NCI-H524 (cell line): Measurements from ENCODE around the gene SRSF5.
"Not testable (repeated sequence)": the region's sequence is repeated elsewhere in the genome, so short reads cannot be mapped to it uniquely, and the experiment has no call there.

Experiments used
- DNase-seq, 2 experiments: peaks; one replicate each; lab custom pipeline; 2025; lab: John Stamatoyannopoulos, UW

Gene SRSF5

GRCh38 chr14:69766984-69767368 lies at the start of gene SRSF5:
Gene SRSF5 (plus strand): TSS chr14:69767142. CDS start chr14:69768157, 1,015 bp downstream.
- peak; percentile 99 to 100 for DNase-seq

DNA sequence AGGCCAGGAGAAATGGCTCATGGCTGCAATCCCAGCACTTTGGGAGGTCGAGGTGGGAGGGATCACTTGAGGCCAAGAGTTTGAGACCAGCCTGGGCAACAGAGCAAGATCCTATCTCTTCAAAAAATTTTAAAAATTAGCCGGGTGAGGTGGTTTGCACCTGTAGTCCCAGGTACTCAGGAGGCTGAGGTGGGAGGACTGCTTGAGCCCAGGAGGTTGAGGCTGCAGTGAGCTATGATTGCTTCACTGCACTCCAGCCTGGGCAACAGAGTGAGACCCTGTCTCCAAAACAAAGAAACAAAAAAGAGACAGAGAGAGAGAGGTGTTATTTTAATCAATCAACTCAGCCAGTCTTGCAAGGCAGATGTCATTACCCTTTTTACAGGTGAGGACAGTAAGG lies 48.3 kb upstream of the SRSF5 start:
- not testable (repeated sequence) for DNase-seq

DNA sequence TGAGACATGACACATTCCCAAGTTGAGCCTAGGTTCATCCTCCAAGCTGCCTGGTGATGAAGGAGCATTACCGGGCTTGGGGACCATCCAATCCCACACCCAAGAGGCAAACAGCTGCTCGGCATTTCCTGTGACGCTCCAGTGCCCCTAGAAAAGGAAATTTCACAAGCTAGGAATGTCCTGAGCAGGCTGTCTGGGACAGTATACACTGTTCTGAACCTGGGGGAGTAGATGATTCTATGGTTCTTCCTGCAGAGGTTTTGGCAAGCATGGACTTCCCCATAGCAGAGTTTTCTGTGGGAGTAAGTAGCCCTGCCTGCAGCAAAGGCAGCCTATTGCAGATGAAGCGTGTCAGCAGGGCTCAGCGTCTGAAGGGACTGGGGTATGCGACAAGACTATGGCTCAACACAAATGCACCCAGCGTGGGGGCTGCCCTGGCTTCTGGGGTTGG lies 47.4 kb upstream of the SRSF5 start:
- DNase-seq, result peak in 1 of 2 experiments; percentile 31

- no peak for DNase-seq
Observed at GRCh38 chr14:69720912-69721311, 46.0 kb upstream of the SRSF5 start.

DNA sequence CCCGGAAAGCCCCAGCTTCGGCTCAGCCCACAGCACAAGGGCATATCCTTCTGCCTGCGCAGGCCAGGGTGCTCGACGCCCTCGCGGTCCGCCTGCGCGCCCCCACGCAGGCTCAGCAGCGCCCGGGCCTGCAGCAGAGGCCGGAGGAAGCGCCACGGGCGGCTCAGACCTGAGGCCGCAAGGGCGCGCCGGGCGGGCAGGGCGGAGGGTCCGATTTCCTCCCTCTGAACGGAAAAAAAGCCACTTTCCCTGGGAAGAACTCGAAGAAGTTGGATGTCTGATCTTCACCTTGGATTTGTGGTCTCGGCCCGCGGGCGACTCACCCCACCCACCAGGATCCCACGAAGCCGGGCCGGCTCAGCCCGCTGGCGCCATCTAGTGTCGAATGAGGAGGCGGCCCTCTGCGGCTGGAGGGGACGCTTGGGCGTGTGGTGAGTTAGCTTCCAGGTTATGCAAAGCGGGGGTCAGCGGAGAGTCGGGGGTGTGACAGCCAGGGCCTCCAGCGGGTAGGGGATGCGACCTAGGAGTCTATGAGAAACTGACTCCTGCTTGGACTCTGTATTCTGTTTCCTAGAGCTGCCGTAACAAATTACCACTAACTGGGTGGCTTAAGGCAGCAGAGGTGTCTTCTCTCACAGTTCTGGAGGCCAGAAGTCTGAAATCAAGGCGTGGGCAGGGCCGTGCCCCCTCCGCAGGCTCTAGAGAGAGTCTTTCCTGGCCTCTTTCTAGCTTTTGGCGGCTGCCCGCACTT lies 40.0 kb upstream of the SRSF5 start:
- DNase-seq, result peak; percentile 89 to 90

- no peak for DNase-seq
Observed at GRCh38 chr14:69727860-69728259, 39.1 kb upstream of the SRSF5 start.

- not testable (repeated sequence) for DNase-seq
Observed at GRCh38 chr14:69731919-69732598, 34.9 kb upstream of the SRSF5 start.

GRCh38 chr14:69736405-69736804 lies 30.5 kb upstream of the SRSF5 start:
- not testable (repeated sequence) for DNase-seq

DNA sequence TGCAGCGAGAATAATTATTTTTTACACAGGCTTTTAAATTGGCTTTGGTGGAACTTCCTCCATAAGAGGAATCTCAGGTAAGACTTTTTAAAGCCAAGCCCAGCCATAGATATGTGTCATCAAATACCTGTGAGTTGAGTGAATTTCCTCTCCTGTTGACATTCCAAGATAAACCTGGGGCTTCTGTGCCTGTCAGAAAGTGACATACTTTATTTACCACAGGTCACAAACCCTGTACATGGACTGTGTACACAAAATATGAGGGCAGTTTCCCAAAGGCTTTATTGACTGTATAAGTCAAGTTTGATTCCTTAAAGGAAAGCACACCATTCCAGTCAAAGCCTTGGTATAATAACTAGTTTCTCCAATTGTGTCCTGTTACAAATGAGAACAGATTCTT lies 25.9 kb upstream of the SRSF5 start:
- no peak for DNase-seq

DNA sequence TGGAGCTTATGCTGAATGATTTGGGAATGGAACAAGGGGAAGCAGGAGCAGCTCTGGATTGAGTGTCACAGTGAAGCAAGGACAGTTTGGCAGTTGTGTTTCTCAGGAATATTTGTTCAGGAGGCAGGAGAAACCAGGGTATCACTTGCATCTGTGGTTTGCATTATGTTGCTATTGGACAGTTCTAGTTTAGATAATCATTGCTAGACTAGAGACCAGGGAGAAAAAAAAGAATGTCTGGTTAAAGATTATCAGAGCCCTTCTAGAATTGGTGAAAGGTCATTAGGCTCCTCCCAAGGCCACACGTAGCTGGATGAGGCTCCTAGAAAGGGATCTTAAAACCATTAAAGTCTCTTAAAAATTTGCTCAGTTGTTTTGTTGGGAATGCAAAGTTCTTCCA lies 17.0 kb upstream of the SRSF5 start:
- DNase-seq, result no peak

GRCh38 chr14:69750495-69750894 lies 16.4 kb upstream of the SRSF5 start:
- DNase-seq, result peak in 1 of 2 experiments; percentile 63

DNA sequence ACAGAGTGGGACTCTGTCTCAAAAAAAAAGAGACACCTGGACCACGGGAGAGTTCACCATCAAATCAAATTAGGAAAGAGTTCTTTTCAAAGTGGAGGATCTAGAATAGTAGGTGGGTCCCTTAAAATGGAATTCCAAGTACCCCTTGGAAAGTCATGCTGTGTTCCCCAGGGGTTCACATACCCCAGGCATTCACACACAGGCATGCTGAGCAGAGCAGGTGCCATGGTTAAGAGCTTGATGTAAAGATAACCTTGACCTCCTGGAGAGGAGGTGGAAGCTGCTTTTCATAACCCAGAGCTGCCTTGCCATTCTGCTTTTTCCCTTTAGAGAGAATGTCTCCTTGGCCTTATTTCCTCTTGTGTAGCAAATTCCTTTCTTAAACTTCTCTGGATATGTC lies 14.2 kb upstream of the SRSF5 start:
- no peak for DNase-seq

- DNase-seq, result no peak
Observed at GRCh38 chr14:69753860-69754259, 13.1 kb upstream of the SRSF5 start.

DNA sequence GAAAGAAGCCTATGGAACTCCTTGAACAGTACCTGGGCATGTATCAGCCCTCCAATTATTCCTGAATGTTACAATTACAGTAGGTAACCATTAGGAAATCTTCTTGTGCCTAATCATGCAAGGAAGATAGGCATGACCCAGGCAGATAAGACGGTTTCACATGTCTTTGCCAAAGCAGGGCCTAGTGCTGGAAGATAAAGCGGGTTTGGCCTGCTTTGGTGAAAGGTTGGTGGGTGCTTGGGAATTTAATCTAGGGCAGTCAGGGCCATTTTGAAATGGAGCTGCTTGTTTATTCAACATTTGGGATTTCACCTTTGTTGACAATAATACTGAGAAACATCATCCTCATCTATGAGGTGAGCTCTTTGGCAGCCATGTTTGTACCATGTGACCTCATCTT lies 12.5 kb upstream of the SRSF5 start:
- no peak for DNase-seq

- DNase-seq, result no peak
Observed at GRCh38 chr14:69755296-69755695, 11.6 kb upstream of the SRSF5 start.

- DNase-seq, result no peak
Observed at GRCh38 chr14:69755784-69756183, 11.2 kb upstream of the SRSF5 start.

DNA sequence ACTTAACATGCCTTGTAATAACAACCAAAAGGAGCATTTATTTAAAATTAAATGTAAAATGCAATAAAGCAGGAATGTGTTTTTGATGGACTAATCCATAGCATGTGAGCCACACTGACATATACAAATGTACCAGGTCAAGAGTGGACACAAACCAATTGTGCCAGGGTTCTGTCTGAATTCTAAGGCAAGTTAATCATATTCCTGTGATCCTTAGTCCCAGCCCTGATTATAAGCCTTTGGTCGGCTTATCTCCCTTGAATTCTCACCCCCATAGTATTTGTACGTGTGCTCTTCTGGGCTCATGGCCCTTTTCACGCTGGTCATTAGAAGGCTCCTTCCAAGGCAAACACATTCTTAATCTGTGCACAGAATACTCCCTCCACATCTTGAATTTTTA lies 10.6 kb upstream of the SRSF5 start:
- no peak for DNase-seq

- no peak for DNase-seq
Observed at GRCh38 chr14:69760810-69761209, 6.1 kb upstream of the SRSF5 start.

DNA sequence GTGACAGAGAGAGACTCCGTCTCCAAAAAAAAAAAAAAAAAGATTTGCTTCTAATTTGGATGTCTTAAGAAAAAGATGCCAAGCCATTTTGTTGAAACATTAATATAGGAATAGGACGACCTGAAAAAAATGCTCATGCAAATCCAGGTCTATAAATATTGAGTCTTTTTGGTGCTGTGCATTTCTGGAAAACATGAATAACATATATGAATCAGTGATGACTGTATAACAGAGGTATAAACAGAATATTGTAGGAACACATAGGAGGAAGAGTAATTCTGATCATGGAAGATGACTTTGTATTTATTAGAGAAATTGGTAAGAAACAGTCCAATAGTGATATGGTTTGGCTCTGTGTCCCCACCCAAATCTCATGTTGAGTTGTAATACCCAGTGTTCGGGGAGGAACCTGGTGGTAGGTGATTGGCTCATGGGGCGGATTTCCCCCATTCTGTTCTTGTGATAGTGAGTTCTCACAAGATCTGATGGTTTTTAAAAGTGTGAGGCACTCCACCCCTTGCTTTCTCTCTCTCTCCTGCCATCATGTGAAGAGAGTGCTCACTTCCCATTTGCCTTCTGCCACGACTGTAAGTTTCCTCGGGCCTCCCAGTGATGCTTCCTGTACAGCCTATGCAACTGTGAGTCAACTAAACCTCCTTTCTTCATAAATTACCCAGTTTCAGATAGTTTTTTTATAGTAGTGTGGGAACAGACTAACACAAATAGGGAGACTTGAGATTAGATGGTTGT lies 3.0 kb upstream of the SRSF5 start:
- no peak for DNase-seq

GRCh38 chr14:69767369-69767999 lies 542 bp downstream of the SRSF5 start:
- peak; percentile 93 to 98 for DNase-seq

DNA sequence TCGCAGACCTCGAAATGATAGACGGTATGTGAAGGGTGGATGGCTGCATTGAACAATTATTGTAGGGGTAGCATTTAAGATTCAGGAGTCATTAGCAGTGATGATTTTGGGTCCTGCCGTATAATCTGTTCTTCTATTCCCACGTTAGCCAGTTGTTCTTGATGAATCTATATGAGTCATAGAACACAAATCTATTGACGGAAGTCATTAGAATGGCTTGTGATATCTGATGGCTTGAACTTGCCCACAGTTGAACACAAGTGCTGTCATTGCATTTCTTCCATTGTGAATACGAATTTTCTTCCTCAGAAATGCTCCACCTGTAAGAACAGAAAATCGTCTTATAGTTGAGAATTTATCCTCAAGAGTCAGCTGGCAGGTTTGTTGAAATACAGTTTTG lies 1.9 kb downstream of the SRSF5 start:
- DNase-seq, result no peak

- no peak for DNase-seq
Observed at GRCh38 chr14:69769623-69770022, 2.7 kb downstream of the SRSF5 start.
